ENCODE data around the gene ANKRD50. TPM values are rescaled to one million over a fixed set of nuclear protein-coding genes. Genes with fewer than 3 reads are reported as not detected.

The ANKRD50 gene
- total RNA-seq, 4 donors from 2014 or later, result 20.5 to 40.2 (median 29.9) TPM

- Histone ChIP-seq H3K9me3 (no peaks in the 10 kb centered on the region), H3K27me3 (no peaks in the 10 kb centered on the region), H3K4me3 (no peak overlapping the region), H3K27ac (no peak overlapping the region), H3K36me3 (no peaks in the 10 kb centered on the region), H3K4me1 (no peaks in the 10 kb centered on the region)
- WGBS, result 84% methylated on average over 2 of the region's 2 CpGs
- TF ChIP-seq POLR2A (IDR thresholded peaks at IDR 0.05) (no peak), CTCF (IDR thresholded peaks at IDR 0.05) (no peak), EP300 (IDR thresholded peaks at IDR 0.05) (no peak), POLR2AphosphoS5 (IDR thresholded peaks at IDR 0.05) (no peak)
- DNase-seq (ENCODE audit: low spot score in 2 of 2), result no peak
Measured at GRCh38 chr4:124749421-124749820, 36.9 kb upstream of the ANKRD50 start.

DNA sequence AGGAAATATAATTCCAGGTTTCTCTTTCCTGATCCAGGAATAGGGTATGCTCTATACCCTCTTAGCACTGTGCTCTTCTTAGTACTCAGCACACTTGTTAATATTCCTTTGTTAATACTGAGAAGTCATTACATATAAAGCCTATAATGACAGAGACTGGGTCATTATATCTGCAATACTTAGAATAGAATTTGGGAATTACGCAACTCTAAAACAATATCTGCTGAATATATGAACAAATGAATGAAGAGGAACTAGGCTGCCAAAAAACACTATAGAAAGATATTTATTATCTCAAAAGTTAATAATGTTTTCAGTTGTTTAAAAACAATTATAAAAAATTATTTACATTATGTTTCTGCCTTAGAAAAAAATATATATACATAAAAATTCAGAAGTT is 36.4 kb upstream of the ANKRD50 start:
- H3K36me3 ChIP-seq, result no peaks in the 10 kb centered on the region
- H3K4me3 ChIP-seq, result no peak overlapping the region
- WGBS, result 95% methylated on average over 1 of the region's 1 CpG
- H3K27ac ChIP-seq, result no peak overlapping the region
- H3K27me3 ChIP-seq, result no peaks in the 10 kb centered on the region
- no peak for DNase-seq (ENCODE audit: low spot score in 2 of 2)
- no peak for TF ChIP-seq POLR2AphosphoS5 (IDR thresholded peaks at IDR 0.05)
- TF ChIP-seq POLR2A (IDR thresholded peaks at IDR 0.05), result no peak
- no peak for TF ChIP-seq CTCF (IDR thresholded peaks at IDR 0.05)
- no peak for TF ChIP-seq EP300 (IDR thresholded peaks at IDR 0.05)
- no peaks in the 10 kb centered on the region for H3K4me1 ChIP-seq
- H3K9me3 ChIP-seq, result no peaks in the 10 kb centered on the region

DNA sequence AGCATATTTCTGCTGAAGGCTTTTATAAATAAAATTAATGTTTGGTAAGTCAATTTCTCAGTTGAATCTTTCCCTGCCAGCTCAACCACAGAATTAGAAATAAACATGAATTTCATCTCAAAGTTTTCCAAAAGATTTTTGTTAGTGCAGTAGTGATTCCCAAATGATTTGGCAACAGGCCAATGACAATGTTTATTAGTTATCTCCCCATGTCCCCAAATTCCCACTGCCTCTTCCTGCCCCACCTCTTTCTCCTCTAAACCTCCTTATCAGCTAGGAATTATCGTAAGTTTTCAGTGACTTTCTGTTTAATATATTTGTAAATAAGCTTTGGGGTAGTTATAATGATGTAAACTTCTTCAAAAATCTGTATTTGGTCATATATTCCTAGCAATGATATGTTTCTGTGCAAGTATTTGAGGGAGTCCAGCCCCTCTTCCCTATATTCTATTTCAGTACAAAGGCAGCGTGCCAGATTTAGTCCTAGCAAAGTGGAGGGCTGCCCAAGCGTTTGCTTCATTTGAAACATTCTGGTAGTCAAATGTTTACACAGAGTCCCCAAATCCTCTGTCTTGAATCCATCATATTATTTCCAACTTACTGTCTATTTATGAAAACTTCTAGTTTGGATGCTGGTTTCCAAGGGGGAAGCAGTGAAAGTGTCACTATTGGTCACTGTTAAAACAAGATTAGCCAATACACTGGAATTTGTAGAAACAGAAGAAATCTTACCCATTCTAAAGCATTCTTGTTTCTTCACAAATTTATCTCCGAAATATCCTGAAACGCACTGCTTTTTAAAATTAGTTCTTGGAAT is 33.7 kb upstream of the ANKRD50 start:
- H3K27ac ChIP-seq, result no peak overlapping the region
- no peak for DNase-seq (ENCODE audit: low spot score in 2 of 2)
- no peaks in the 10 kb centered on the region for H3K36me3 ChIP-seq
- WGBS, result 69% methylated on average over 5 of the region's 5 CpGs
- no peaks in the 10 kb centered on the region for H3K4me1 ChIP-seq
- no peak overlapping the region for H3K4me3 ChIP-seq
- no peaks in the 10 kb centered on the region for H3K27me3 ChIP-seq
- H3K9me3 ChIP-seq, result no peaks in the 10 kb centered on the region
- TF ChIP-seq POLR2AphosphoS5 (IDR thresholded peaks at IDR 0.05) (no peak), POLR2A (IDR thresholded peaks at IDR 0.05) (no peak), EP300 (IDR thresholded peaks at IDR 0.05) (no peak), CTCF (IDR thresholded peaks at IDR 0.05) (no peak)

DNA sequence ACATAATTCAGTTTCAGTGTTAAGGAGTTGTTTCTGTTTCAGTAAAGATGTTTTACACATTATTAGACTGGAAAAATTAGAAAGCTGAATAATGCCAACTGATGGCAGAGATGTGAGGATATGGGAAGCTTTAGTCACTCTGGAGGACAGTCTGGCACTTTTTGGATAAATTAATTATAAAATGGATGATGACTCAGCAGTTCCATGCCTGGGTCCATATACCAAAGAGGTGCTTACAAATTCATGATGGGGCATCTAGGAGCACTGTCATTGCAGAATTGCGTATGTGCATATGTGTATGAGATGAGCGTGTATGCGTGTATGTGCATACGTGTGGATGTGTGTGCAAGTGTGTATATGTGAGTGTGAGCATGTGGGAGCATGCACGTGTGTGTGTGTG is 31.2 kb upstream of the ANKRD50 start:
- no peak for TF ChIP-seq CTCF (IDR thresholded peaks at IDR 0.05)
- no peak for TF ChIP-seq EP300 (IDR thresholded peaks at IDR 0.05)
- TF ChIP-seq POLR2AphosphoS5 (IDR thresholded peaks at IDR 0.05), result no peak
- TF ChIP-seq POLR2A (IDR thresholded peaks at IDR 0.05), result no peak
- H3K4me3 ChIP-seq, result no peak overlapping the region
- 90% methylated on average over 5 of the region's 5 CpGs for WGBS

DNA sequence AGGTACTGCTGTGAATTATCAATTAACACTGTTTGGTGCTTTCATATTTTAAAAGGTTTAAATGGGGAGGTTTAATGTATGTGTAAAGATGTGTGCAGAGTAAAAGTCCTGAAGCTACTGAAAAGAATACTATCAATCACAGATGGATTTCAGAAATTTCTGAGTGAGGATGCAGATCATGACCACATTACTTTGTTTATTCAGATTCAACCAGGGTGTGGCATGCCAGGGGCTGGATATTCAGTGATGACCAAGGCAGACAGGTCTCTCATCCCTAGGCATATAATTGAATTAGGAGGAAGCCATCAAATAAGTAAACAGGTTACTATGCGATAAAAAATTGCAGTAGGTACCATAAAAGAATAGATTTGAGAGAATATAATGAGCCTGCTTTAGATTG is 28.0 kb upstream of the ANKRD50 start:
- no peak for DNase-seq (ENCODE audit: low spot score in 2 of 2)
- no peak overlapping the region for H3K27ac ChIP-seq
- WGBS, result 89% methylated on average over 1 of the region's 1 CpG
- TF ChIP-seq CTCF (IDR thresholded peaks at IDR 0.05) (no peak), EP300 (IDR thresholded peaks at IDR 0.05) (no peak), POLR2A (IDR thresholded peaks at IDR 0.05) (no peak), POLR2AphosphoS5 (IDR thresholded peaks at IDR 0.05) (no peak)
- no peak overlapping the region for H3K4me3 ChIP-seq
- H3K9me3 ChIP-seq, result no peaks in the 10 kb centered on the region
- no peaks in the 10 kb centered on the region for H3K36me3 ChIP-seq
- no peaks in the 10 kb centered on the region for H3K27me3 ChIP-seq
- no peaks in the 10 kb centered on the region for H3K4me1 ChIP-seq

More for the DNA sequence above, 31.2 kb upstream of the ANKRD50 start:
- no peak for DNase-seq (ENCODE audit: low spot score in 2 of 2)
- Histone ChIP-seq H3K27ac (no peak overlapping the region), H3K27me3 (no peaks in the 10 kb centered on the region), H3K9me3 (no peaks in the 10 kb centered on the region), H3K36me3 (no peaks in the 10 kb centered on the region), H3K4me1 (no peaks in the 10 kb centered on the region)

All from suprapubic skin (tissue), 4 donors.